GM12872 (cell line): ENCODE data around the gene CD3D.

Experiments
- TF ChIP-seq, protein P1 (sequence below): IDR thresholded peaks from 3 replicates; pipeline ENCODE4 v1.5.1; 2011; ENCODE audit warnings: low read depth, mild to moderate bottlenecking, low read length, moderate library complexity; ENCODE audit not compliant: insufficient read depth

CD3D gene

GRCh38 chr11:118311518-118311917, 31.0 kb downstream of the CD3D start:
- TF ChIP-seq, protein P1, sequence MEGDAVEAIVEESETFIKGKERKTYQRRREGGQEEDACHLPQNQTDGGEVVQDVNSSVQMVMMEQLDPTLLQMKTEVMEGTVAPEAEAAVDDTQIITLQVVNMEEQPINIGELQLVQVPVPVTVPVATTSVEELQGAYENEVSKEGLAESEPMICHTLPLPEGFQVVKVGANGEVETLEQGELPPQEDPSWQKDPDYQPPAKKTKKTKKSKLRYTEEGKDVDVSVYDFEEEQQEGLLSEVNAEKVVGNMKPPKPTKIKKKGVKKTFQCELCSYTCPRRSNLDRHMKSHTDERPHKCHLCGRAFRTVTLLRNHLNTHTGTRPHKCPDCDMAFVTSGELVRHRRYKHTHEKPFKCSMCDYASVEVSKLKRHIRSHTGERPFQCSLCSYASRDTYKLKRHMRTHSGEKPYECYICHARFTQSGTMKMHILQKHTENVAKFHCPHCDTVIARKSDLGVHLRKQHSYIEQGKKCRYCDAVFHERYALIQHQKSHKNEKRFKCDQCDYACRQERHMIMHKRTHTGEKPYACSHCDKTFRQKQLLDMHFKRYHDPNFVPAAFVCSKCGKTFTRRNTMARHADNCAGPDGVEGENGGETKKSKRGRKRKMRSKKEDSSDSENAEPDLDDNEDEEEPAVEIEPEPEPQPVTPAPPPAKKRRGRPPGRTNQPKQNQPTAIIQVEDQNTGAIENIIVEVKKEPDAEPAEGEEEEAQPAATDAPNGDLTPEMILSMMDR = no peak

- TF ChIP-seq, protein P1 = no peak
Measured at GRCh38 chr11:118310781-118311485, 31.6 kb downstream of the CD3D start.

DNA sequence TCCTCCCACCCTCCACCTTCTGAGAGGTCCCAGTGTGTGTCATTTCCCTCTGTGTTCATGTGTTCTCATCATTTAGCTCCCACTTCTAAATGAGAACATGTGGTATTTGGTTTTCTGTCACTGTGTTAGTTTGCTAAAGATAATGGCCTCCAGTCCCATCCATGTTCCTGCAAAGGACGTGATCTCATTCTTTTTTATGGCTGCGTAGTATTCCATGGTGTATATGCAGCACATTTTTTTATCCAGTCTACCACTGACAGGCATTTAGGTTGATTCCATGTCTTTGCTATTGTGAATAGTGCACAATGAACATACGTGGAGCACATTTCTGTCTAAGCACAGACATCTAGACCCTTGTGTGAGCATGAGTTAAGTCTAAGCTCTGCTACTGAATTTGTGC, 32.2 kb downstream of the CD3D start:
- TF ChIP-seq, protein P1 = no peak

DNA sequence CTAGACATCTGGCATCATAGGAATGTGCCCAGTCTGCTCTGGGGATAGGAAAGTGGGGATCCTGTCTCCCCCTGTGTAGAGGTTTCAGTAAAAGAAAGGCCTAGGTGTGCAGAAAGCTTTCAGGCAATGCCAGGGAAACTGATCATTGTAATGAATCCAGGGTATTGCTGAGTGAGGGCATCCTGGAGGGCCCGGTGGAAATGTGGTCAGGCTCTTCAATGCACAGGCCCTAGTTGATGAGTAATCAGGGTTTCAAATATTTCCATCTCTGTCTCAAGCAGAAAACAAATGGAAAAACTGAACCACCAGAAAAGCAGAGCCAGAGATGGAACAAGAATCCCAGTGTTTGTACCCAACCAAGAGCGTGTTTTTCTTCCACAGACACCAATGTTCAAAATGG, 35.9 kb downstream of the CD3D start:
- TF ChIP-seq, protein P1 = no peak

GRCh38 chr11:118305726-118306125, 36.8 kb downstream of the CD3D start:
- TF ChIP-seq, protein P1 = no peak

- TF ChIP-seq, protein P1 = no peak
Measured at GRCh38 chr11:118304568-118305248, 37.8 kb downstream of the CD3D start, which contains the start of gene CD3E. CD3E (plus strand) TSS chr11:118304730; CDS start chr11:118304953, 223 bp downstream.

DNA sequence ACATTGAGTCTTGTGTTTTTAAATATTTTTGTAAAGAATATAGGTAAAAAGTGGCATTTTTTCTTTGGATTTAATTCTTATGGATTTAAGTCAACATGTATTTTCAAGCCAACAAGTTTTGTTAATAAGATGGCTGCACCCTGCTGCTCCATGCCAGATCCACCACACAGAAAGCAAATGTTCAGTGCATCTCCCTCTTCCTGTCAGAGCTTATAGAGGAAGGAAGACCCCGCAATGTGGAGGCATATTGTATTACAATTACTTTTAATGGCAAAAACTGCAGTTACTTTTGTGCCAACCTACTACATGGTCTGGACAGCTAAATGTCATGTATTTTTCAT, 38.3 kb downstream of the CD3D start:
- TF ChIP-seq, protein P1 = no peak
